Measurements from ENCODE around the gene YPEL2. TPM values are rescaled to one million over a fixed set of nuclear protein-coding genes. Genes with fewer than 3 reads are reported as not detected.

The YPEL2 gene
- total RNA-seq, 4 donors from 2014 or later, result 34.3 to 53.6 (median 40.7) TPM

- DNase-seq (ENCODE audit: low spot score) (no peak), ATAC-seq (ENCODE audit: low FRiP score) (no peak)
- TF ChIP-seq CTCF (IDR thresholded peaks at IDR 0.05), result no peak
Measured at GRCh38 chr17:59338498-59338897, 7.0 kb downstream of the YPEL2 start.

- no peak for DNase-seq (ENCODE audit: low spot score)
- TF ChIP-seq CTCF (IDR thresholded peaks at IDR 0.05), result no peak
- ATAC-seq (ENCODE audit: low FRiP score), result no peak
Measured at GRCh38 chr17:59341922-59342321, 10.5 kb downstream of the YPEL2 start.

- DNase-seq (ENCODE audit: low spot score), result no peak
- ATAC-seq (ENCODE audit: low FRiP score), result no peak
- TF ChIP-seq CTCF (IDR thresholded peaks at IDR 0.05), result no peak
Measured at GRCh38 chr17:59342681-59343131, 11.3 kb downstream of the YPEL2 start.

- no peak for TF ChIP-seq CTCF (IDR thresholded peaks at IDR 0.05)
- ATAC-seq (ENCODE audit: low FRiP score) (no peak), DNase-seq (ENCODE audit: low spot score) (no peak)
Measured at GRCh38 chr17:59345476-59345875, 14.0 kb downstream of the YPEL2 start.

GRCh38 chr17:59346341-59346740 is 14.9 kb downstream of the YPEL2 start:
- ATAC-seq (ENCODE audit: low FRiP score), result no peak
- no peak for TF ChIP-seq CTCF (IDR thresholded peaks at IDR 0.05)
- no peak for DNase-seq (ENCODE audit: low spot score)

GRCh38 chr17:59346876-59347407 is 15.5 kb downstream of the YPEL2 start:
- ATAC-seq (ENCODE audit: low FRiP score) (no peak), DNase-seq (ENCODE audit: low spot score) (no peak)
- no peak for TF ChIP-seq CTCF (IDR thresholded peaks at IDR 0.05)

- TF ChIP-seq CTCF (IDR thresholded peaks at IDR 0.05), result no peak
- no peak for ATAC-seq (ENCODE audit: low FRiP score)
- no peak for DNase-seq (ENCODE audit: low spot score)
Measured at GRCh38 chr17:59347975-59348391, 16.5 kb downstream of the YPEL2 start.

All from omental fat pad (tissue), 4 donors.